GM19035 (cell line): ENCODE data around the gene PDPK1.

ENCODE experiments used
- ATAC-seq: cut with Tn5 transposase; IDR thresholded peaks from one replicate; pipeline ENCODE4 v1.9.1; 2021; ENCODE audit not compliant: unreplicated experiment

PDPK1 gene

DNA sequence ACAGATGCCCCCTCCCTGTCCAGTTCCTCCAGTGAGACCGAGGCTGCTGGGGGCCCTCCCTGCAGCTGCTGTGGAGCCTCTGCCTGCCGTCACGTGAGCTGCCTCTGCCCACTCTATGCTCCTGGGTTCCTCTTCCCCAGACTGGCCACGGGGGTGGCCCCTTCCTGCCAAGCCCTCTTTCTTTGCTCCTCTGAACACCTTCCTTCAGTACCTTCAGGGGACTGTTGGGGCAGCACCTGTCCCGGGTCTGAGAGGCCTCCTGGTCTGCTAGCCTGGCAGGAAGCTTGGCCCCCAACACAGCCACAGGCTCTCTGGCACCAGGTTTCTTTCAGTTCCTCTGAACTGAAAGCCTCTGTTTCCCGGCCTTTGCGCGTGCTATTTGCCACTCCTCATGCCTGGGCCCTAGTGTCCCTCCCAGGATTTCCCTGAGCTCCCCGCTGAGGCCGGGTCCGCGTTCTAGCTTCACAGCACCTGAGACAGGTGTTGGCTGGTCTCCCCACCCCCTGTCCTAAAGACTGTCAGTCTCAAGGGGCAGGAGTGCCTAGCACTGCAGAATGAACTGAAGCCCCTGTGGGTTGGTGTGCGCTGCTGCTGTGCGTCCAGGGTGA, 30.7 kb upstream of the PDPK1 start:
- peak; percentile 54 for ATAC-seq

DNA sequence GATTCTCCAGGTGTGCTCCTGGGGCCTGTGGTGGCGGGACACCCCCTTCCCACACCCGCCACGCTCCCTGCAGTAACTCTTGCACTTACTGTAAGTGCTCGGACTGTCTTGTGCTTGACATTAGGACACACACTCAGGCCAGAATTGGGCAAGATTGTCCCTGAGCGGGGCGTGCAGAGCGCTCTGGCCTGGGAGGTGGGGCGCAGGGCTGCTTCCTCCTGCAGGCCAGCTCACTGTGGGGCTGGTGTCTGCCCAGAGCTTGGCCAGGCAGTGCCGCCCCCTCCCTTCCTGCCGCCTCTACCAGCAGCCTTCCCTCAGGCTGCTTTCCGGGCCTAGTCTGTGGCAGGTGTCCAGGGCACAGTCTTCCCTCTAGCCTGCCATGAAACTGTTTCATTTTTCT, 30.2 kb upstream of the PDPK1 start:
- peak; percentile 17 for ATAC-seq

DNA sequence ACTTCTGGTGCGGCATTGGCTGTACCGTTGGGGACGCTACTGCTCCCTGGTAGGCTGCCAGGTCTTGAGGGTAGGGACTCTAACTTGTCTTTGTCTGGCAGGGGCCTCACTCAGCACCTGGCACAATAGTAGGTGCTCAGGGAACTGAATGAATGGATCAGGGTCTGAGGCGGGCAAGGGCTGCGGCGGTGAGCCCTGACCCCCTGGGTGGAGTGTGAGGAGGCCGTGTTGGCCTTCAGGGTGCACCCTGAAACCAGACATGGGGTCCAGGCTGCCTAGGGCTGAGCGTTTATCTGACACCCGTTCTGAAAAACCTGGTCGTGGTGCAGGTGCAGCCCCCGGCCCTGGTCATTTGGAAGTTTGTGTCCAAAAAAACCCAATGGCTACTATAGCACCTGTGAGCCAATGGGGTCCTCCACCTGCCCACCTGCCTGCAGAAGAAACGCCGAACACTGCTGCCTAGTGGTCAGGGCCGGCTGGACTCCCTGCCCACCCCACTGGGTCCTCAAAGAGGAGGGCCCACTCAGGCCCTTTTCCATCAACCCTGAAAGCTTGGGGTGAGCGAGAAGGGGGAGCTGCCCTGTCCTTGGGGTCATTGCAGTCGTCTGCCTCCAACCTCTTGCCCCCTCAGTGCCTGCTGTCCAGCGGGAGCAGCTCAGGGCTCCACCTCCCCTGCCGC, 29.0 kb upstream of the PDPK1 start:
- no peak for ATAC-seq

DNA sequence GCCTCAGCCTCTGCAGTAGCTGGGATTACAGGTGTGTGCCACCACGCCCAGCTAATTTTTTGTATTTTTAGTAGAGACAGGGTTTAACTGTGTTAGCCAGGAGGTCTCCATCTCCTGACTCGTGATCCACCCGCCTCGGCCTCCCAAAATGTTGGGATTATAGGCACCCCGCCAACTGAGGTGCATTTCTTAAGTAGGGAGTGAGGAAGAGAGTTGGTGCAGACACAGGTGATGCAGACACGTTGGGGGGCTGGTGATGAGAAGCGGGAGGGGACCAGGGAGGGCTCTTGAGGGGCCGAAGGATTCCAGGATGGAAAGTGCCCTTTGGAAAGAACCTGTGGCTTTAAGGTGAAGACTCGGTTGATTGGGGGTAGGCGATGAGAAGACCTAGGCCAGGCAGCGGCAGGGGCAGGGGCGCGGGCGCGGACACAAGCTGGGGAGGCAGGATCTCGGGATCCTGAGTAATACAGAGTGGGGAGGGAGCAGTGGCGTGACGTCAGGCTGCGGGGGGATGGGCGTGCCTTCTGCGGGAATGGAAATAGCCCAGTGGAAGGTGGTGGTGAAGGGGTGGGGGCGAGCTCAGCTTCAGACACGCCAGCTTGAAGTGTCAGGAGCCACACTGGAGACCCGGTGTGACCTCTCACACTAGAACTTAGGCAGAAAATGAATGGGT, 26.6 kb upstream of the PDPK1 start:
- no peak for ATAC-seq

DNA sequence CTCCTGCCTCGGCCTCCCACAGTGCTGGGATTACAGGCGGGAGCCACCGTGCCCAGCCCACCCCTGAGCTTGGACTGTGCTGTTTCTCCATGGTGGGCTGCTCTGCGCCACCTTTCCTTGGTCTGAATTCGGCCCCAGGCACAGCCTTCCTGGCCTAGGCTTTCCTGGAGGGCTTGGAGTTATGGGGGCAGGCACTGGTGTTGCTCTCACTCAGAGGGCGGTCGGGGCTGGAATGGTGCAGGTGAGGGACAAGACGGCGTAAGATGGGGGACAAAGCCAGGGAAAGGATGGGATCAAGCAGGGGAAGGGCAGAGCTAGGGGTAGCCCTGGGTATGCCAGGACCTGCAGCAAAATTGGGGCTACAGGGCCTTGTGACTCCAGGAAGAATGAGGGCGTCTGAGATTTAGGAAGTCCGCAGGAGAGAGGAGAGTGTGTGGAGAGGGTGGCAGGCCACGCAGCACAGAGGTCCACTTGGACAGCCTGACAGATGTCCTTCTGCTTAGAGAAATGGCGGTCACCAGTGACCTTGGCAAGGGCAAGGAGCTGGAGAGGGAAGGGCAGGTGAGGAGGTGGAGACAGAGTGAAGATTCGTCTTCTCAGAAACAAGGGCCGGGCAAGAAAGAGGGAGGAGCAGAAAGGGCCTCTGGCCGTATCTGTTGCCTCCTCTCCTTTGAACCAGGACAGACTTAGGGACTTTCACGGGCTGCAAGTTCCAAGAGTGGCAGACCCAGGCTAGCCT, 25.7 kb upstream of the PDPK1 start:
- ATAC-seq: no peak

DNA sequence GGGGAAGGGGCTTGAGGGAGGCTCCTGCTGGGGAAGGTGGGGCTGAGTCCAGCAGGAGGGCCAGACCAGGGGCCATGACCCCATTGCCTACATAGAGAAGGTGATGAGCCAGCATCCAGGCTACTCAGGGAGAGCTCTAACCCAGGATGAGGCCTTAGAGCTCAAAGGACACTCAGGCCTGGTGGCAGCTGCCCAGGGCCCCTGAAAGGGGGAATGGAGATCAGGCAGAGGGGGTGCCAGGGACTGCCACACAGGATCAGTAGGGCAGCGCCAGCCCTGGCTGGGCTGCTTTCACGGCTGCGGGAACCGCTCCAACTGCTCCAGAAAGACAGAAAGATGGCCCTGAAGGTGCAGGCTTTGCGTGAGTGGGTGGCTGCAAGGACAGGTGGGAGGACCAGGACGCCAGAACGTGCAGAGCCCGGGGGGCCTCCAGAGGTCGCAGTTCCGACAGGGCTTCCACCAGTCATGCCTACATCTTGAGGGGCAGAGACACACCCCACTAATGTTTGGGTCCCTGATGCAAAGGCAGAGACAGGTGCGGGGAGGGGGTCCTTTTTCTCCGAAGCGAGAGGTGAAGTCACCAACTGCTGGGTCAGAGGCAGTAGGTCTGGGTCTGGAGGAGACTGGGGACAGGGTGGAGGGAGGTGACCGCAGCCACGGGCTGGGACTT, 25.0 kb upstream of the PDPK1 start:
- ATAC-seq: no peak

DNA sequence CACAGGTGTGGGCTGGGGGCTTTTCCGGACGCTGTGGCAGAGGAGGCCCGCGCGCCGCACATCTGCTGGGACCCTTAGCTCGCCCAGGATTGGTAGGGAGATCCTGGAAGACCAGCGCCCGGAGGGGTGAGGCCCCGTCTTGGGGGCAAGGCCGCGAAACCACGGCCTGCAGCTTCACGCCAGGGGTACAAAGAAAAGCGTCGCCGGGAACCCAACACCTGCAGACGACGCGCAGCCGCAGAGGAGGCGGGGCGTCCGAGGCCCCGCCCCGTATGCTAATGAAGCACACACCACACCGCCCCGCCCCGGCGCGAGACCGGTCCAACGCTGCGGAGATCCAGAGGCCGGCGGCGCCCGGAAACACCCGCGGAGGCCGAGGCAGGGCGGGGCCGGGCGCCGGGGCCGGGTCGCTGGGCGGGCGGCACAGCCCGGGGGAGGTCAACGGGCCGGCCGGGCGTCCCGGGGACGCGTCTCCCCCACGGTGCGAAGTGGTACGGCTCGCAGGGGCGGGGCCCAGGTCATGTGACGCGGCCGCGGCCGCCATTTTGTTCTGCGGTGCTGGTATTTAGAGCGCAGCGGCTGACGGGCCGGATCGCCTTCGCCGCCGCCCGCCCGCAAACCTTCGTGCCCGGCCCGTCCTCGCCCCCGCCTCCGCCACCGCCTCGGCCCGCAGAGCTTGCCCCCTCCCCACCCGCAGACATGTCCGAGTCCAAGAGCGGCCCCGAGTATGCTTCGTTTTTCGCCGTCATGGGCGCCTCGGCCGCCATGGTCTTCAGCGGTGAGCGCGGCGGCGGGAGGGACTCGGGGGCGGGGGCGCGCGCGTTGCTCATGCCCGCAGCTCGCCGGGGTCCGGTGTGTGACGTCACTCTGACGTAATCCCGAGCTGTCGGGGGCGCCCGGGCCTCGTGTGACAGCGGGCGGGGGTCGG, 24.2 kb upstream of the PDPK1 start, which contains the start of gene ATP6V0C:
TSS of gene ATP6V0C (plus strand) at position 548 of the 928 bp plus-strand sequence. CDS start at position 700, 152 bp downstream.
- ATAC-seq: peak; percentile 71

DNA sequence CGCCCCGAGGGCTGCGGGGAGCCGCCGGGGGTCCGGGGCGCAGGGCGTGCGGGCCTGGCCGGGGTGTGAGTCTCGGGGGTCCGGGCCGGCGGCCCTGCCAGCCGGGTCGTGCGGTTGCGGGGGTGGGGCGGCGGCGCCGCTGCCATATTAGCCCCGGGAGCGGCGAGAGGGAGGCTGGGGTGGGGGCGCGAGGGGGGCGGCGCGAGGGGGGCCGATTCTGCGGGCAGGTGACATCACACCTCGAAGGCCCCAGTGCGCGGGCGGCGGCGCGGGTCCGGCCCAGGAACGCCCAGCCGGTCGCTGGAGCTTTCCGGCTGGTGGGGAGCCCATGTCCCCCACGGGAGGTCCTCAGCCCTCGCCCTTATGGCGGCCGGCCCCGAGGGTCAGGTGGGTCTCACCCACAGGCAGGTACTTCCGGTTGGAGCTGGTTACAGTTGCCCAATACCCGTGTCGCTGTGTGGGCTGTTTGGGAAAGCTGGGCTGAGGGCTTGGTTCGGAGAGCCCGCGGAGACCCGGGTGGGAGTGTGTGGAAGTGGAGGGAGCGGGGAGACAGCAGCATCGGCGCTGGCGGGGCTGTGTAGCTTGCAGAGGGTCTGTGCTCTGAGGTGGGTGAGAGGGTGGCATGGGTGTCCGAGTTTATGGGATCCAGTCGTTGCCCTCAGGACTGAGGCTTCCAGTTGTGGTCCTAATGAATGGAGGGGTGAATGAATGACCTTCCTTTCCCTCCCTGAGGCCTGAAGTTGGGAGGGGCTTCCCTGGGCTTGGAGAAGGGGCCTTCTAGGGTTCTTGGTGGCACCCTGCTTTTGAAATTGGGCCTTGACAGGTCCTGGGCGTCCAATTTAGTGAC, 23.3 kb upstream of the PDPK1 start:
- ATAC-seq: no peak

DNA sequence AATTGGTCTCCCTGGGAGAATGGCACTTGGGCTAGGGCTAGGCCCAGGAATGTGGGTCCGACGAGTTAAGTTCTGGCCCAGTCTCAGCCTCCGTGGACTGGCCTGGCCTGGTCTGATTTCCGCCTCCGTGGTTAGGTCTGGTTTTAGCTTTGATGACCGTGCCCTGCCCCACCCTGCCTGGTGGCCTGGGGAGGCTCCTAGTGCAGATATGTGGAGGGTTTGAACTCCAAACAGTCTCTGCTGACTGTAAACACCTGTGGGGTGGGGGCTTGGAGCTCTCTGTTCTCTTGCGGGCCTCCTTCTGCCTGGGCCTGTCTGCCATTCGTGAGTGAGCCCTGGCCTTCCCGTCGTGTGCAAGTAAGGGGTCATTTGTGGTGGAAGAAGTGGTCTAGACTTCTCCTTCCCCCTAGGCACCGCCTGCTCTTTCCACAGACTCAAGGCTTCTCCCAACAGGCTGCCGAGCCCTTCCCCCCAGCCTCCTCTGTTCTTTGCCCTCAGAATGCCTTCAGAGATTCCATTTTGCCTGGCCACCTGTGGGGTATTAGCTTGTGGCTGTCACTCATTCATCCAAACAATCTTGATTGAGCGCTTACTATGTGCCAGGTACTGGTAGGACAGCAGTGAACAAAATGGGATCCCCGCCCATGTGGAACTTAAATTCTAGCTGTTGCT, 22.5 kb upstream of the PDPK1 start:
- no peak for ATAC-seq

DNA sequence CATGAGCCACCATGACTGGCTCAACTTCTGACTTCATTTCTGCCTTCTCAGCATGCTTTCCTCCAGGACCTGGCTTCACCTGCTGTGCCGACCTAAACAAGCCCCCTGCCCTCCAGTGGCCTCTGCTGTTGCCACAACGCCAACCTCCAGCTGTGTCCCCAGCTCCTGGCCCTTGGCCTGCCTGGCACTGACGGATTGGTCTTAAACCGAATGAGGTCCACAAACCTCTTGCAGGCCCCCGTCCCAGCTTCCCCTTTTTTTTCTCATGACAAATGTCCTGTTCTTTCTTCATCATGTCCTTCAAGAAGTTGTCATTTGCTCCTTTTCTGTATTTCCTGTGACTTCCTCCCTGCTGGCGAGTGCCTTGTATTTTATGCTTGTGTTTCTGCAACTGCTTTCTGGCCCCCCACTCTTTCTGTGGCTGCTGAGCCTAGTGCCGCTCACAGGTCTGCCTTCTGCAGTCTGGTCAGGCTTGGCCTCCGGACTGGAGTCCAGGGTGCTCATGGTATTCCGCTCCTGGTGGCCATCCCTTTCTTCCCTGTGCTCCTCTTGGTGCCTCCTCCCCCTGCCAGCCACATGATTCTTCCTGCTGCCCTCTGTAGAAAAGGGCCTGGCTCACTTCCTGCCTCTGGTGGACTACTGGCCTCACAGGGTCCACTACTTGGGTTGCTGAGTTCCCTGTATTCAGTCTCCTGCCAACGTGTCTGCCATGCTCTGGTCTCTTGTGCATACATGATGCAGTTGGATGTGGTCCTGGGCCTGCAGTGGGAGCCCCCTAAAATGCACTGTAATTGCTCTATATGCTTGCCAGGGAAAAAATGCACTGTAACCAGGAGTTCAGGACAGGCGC, 21.2 kb upstream of the PDPK1 start:
- ATAC-seq: no peak

DNA sequence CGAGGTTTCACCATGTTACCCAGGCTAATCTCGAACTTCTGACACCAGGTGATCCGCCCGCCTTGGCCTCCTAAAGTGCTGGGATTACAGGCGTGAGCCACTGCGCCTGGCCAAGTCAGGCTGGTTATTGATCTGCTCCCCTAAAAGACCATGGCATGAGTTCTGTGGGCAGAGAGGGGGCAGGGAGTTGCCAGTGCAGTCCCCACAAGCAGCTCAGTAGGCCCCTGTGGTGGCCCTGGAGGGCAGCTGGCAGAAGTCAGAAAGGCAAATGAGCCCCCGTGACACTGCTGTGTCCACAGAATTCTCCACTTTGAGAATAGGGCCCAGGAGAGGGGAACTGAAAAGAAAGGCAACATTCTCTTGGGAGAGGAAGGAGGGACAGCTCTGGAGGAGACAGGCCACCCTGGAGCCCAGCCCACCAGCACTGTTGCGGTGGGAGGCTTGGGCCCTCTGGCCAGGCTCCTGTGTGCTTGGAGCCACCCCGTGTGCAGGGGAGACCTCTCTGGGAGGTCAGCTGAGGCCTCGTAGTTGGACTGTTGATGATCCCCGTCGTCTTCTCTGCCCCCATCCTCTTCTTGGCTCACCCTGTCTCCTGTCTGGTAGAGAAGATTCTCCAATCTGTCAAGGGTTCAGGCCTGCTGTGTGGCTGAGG, 19.7 kb upstream of the PDPK1 start:
- ATAC-seq: no peak

DNA sequence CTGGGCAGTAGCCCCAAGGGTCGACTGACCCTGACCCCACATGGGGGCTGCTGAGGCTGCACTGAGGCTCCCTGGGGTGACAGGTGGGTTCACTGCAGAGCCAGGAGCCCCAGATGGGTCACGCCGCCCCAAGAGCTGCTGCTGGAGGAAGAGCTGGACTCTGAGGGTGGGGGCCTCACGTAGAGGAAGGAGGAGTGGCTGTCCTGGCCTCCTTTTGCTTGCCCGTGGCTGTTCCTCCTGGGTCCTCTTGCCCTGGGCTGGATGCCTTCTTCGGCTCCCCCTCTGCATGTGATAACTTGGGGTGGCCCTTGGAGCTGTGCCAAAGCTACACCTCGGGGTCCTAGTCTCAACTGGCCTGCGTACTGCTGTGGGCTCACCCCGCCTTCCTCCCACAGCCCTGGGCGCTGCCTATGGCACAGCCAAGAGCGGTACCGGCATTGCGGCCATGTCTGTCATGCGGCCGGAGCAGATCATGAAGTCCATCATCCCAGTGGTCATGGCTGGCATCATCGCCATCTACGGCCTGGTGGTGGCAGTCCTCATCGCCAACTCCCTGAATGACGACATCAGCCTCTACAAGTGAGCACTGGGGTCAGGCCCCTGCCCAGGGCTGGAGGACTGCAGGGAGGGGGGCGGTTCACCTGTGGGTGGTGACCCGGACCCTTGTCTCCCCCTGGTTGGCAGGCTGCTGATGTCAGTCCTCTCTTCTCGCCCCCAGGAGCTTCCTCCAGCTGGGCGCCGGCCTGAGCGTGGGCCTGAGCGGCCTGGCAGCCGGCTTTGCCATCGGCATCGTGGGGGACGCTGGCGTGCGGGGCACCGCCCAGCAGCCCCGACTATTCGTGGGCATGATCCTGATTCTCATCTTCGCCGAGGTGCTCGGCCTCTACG, 18.8 kb upstream of the PDPK1 start:
- ATAC-seq: no peak

DNA sequence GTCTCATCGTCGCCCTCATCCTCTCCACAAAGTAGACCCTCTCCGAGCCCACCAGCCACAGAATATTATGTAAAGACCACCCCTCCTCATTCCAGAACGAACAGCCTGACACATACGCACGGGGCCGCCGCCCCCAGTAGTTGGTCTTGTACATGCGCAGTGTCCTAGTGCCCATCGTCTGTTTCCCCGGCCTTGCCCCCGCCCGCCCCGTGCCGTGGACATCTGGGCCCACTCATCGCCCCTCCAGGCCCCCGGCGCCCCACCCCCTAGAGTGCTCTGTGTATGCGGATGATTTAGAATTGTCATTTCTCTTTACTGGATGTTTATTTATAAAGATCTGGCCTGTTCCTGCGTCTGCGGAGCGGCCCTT, 18.1 kb upstream of the PDPK1 start:
- no peak for ATAC-seq

DNA sequence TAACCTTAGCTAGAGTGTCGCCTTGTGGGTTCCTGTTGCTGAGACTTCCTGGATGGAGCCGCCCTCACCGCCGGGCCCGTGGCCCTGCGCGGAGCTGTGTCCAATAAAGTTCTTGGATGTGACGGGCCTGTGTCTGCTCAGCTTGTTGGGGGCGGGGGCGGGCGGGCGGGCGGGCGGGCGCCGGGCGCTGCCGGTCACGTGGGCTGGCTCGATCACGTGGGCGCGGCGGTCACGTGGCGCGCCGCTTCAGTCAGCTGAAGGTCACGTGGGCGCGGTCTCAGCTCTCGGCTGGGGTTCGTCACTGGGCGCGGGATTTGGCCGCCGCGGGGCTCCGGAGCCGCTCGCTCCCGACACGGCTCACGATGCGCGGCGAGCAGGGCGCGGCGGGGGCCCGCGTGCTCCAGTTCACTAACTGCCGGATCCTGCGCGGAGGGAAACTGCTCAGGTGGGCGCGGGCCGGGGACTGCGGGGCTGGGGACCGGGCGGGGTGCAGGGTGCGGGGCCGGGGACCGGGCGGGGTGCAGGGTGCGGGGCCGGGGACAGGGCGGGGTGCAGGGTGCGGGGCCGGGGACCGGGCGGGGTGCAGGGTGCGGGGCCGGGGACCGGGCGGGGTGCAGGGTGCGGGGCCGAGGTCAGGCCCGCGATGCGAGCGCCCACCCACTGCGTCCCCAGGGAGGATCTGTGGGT, 17.6 kb upstream of the PDPK1 start, which contains the start of gene AMDHD2:
TSS of gene AMDHD2 (plus strand) at position 275 of the 687 bp plus-strand sequence. CDS start at position 363, 88 bp downstream.
- peak; percentile 56 for ATAC-seq

DNA sequence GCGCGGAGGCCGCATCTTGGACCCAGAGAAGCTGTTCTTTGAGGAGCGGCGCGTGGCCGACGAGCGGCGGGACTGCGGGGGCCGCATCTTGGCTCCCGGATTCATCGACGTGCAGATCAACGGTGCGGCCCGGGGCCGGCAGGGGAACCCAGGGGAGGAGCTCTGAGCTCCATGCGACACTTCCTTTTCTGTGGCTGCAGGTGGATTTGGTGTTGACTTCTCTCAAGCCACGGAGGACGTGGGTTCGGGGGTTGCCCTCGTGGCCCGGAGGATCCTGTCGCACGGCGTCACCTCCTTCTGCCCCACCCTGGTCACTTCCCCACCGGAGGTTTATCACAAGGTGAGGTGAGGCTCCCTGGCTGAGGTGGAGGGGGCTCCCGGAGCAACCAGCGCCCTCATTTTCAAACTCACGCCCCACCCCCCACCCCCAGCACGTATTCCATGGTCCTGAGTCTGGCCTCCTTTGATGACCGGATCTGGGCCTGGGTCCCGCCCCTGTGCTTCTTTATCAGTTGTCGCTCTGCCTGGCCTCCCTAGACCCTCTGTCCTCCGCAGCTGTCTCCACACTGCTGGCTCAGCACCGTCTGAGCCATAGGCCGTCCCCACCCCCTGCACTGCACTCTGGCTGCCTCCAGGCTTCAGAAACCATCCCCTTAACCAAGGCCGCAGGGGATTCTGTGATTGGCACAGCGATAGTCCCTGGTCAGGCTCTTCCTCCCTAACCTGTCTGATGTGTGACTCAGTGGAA, 16.9 kb upstream of the PDPK1 start:
- peak; percentile 28 for ATAC-seq
